Posterior vena cava (tissue), 2 donors: ENCODE data around the gene PTPRT. TPM values are rescaled to one million over a fixed set of nuclear protein-coding genes. Genes with fewer than 3 reads are reported as not detected.

ENCODE experiments used
- DNase-seq: peaks from one replicate; pipeline ENCODE4 v3.0.0-alpha.2; 2020; ENCODE audit warnings: low spot score
- intact Hi-C, 2 donors: fragments of 100-400 bp; cut with DNase I; formaldehyde crosslinking; loops; one replicate each; pipeline versions ENCODE4 v1.14.1 to v1.14.2; 2022 to 2023
- total RNA-seq, 2 donors: library from RNA; stranded (reverse); fragmentation: NEBNext Ultra II Directional; extraction: Animal tissue kit (Norgen Biotek cat#: 25700); gene quantifications; one replicate each; pipeline ENCODE4 v1.2.1, GENCODE V29; 2021
- donor health status: DM: yes; HTN: yes; CAD: no.
- donor health status: DM: yes; HTN: yes; CAD: no.

Gene PTPRT
- total RNA-seq, 2 donors from 2014 or later, result 0.10 to 0.19 TPM

- intact Hi-C loops, result no loop called here
- DNase-seq, result no peak
Observed at GRCh38 chr20:43140726-43141125, 49.0 kb downstream of the PTPRT start.

GRCh38 chr20:43138061-43138770 is 51.5 kb downstream of the PTPRT start:
- intact Hi-C loops, result no loop called here

GRCh38 chr20:43137160-43137559 is 52.5 kb downstream of the PTPRT start:
- no peak for DNase-seq
- intact Hi-C loops, result no loop called here

More at GRCh38 chr20:43138061-43138770, 51.5 kb downstream of the PTPRT start:
- no peak for DNase-seq

GRCh38 chr20:43124241-43124640 is 65.5 kb downstream of the PTPRT start:
- DNase-seq, result no peak
- intact Hi-C loops, result no loop called here

GRCh38 chr20:43123180-43123579 is 66.5 kb downstream of the PTPRT start:
- no peak for DNase-seq
- intact Hi-C loops, result no loop called here

- DNase-seq, result no peak
- intact Hi-C loops, result no loop called here
Observed at GRCh38 chr20:43119720-43120119, 70.0 kb downstream of the PTPRT start.

GRCh38 chr20:43102394-43102793 is 87.3 kb downstream of the PTPRT start:
- DNase-seq, result no peak
- intact Hi-C loops, result no loop called here

- DNase-seq, result no peak
- intact Hi-C loops, result no loop called here
Observed at GRCh38 chr20:43096931-43097260, 92.8 kb downstream of the PTPRT start.

GRCh38 chr20:43096126-43096930 is 93.4 kb downstream of the PTPRT start:
- intact Hi-C loops, result no loop called here
- no peak for DNase-seq

GRCh38 chr20:43095034-43095433 is 94.7 kb downstream of the PTPRT start:
- DNase-seq, result no peak
- intact Hi-C loops, result no loop called here

- DNase-seq, result no peak
- intact Hi-C loops, result no loop called here
Observed at GRCh38 chr20:43092386-43093088, 97.2 kb downstream of the PTPRT start.

GRCh38 chr20:43068482-43068881 is 121.2 kb downstream of the PTPRT start:
- no peak for DNase-seq
- intact Hi-C loops, result no loop called here

- intact Hi-C loops, result no loop called here
Observed at GRCh38 chr20:43066125-43066524, 123.6 kb downstream of the PTPRT start.

GRCh38 chr20:43065299-43065698 is 124.4 kb downstream of the PTPRT start:
- DNase-seq, result no peak
- intact Hi-C loops, result no loop called here

More at GRCh38 chr20:43066125-43066524, 123.6 kb downstream of the PTPRT start:
- DNase-seq, result no peak

GRCh38 chr20:43058077-43058476 is 131.6 kb downstream of the PTPRT start:
- DNase-seq, result no peak
- intact Hi-C loops, result no loop called here

GRCh38 chr20:43057317-43057716 is 132.4 kb downstream of the PTPRT start:
- intact Hi-C loops, result no loop called here

GRCh38 chr20:43055181-43055884 is 134.4 kb downstream of the PTPRT start:
- intact Hi-C loops, result no loop called here
- no peak for DNase-seq

More at GRCh38 chr20:43057317-43057716, 132.4 kb downstream of the PTPRT start:
- DNase-seq, result no peak

- intact Hi-C loops, result no loop called here
- no peak for DNase-seq
Observed at GRCh38 chr20:43052532-43052931, 137.2 kb downstream of the PTPRT start.

- no peak for DNase-seq
- intact Hi-C loops, result no loop called here
Observed at GRCh38 chr20:43046966-43047365, 142.7 kb downstream of the PTPRT start.

- no peak for DNase-seq
- intact Hi-C loops, result no loop called here
Observed at GRCh38 chr20:43043887-43044286, 145.8 kb downstream of the PTPRT start.
